ENCODE data around the gene HTR3B.
"Not testable (repeated sequence)": the region's sequence is repeated elsewhere in the genome, so short reads cannot be mapped to it uniquely, and the experiment has no call there.

The HTR3B gene

GRCh38 chr11:113907681-113908080, 3.1 kb downstream of the HTR3B start:
- Histone ChIP-seq H4K20me1 (ENCODE audit: insufficient read depth) (no peaks in the 10 kb centered on the region), H3K4me2 (no peak overlapping the region), H3K36me3 (ENCODE audit: insufficient read depth) (no peaks in the 10 kb centered on the region), H3K27me3 (ENCODE audit: insufficient read depth, low read depth) (no peaks in the 10 kb centered on the region), H3K4me1 (ENCODE audit: low read depth, poor library complexity, severe bottlenecking) (no peaks in the 10 kb centered on the region), H2AFZ (ENCODE audit: low read depth) (no peak overlapping the region), H3K79me2 (ENCODE audit: insufficient read depth, low read depth) (no peaks in the 10 kb centered on the region), H3K9ac (no peak overlapping the region), H3K4me3 (IDR thresholded peaks at IDR 0.05; ENCODE audit: insufficient read depth, low read depth, low read length) (no peak overlapping the region), H3K27ac (no peak overlapping the region)
- TF ChIP-seq CTCF (conservative IDR thresholded peaks at IDR 0.05; ENCODE audit: low read depth, low read length) = no peak

- Histone ChIP-seq H3K79me2 (ENCODE audit: insufficient read depth, low read depth) (no peaks in the 10 kb centered on the region), H4K20me1 (ENCODE audit: insufficient read depth) (no peaks in the 10 kb centered on the region), H2AFZ (ENCODE audit: low read depth) (no peak overlapping the region), H3K4me3 (IDR thresholded peaks at IDR 0.05; ENCODE audit: insufficient read depth, low read depth, low read length) (no peak overlapping the region), H3K4me2 (no peak overlapping the region), H3K9ac (no peak overlapping the region), H3K4me1 (ENCODE audit: low read depth, poor library complexity, severe bottlenecking) (no peaks in the 10 kb centered on the region), H3K27ac (no peak overlapping the region), H3K36me3 (ENCODE audit: insufficient read depth) (no peaks in the 10 kb centered on the region), H3K27me3 (ENCODE audit: insufficient read depth, low read depth) (no peaks in the 10 kb centered on the region)
- no peak for TF ChIP-seq CTCF (conservative IDR thresholded peaks at IDR 0.05; ENCODE audit: low read depth, low read length)
Observed at GRCh38 chr11:113908098-113908497, 3.5 kb downstream of the HTR3B start.

- H3K36me3 ChIP-seq (ENCODE audit: insufficient read depth); H3K4me1 ChIP-seq (ENCODE audit: low read depth, poor library complexity, severe bottlenecking); H3K27me3 ChIP-seq (ENCODE audit: insufficient read depth, low read depth); H3K27ac ChIP-seq; H3K9ac ChIP-seq; H2AFZ ChIP-seq (ENCODE audit: low read depth); H3K79me2 ChIP-seq (ENCODE audit: insufficient read depth, low read depth); H3K4me3 ChIP-seq (IDR thresholded peaks at IDR 0.05; ENCODE audit: insufficient read depth, low read depth, low read length); H4K20me1 ChIP-seq (ENCODE audit: insufficient read depth); H3K4me2 ChIP-seq: not testable (repeated sequence)
Observed at GRCh38 chr11:113911491-113911890, 6.9 kb downstream of the HTR3B start.

- Histone ChIP-seq H3K36me3 (ENCODE audit: insufficient read depth) (no peaks in the 10 kb centered on the region), H3K4me1 (ENCODE audit: low read depth, poor library complexity, severe bottlenecking) (no peaks in the 10 kb centered on the region)
- TF ChIP-seq CTCF (conservative IDR thresholded peaks at IDR 0.05; ENCODE audit: low read depth, low read length) = no peak
Observed at GRCh38 chr11:113923572-113923971, 19.0 kb downstream of the HTR3B start.

GRCh38 chr11:113926273-113927197, 21.9 kb downstream of the HTR3B start:
- Histone ChIP-seq H3K27me3 (ENCODE audit: insufficient read depth, low read depth) (no peaks in the 10 kb centered on the region), H3K4me2 (no peak overlapping the region), H2AFZ (ENCODE audit: low read depth) (no peak overlapping the region), H4K20me1 (ENCODE audit: insufficient read depth) (no peaks in the 10 kb centered on the region), H3K27ac (no peak overlapping the region), H3K9ac (no peak overlapping the region), H3K79me2 (ENCODE audit: insufficient read depth, low read depth) (no peaks in the 10 kb centered on the region), H3K4me1 (ENCODE audit: low read depth, poor library complexity, severe bottlenecking) (no peaks in the 10 kb centered on the region), H3K4me3 (IDR thresholded peaks at IDR 0.05; ENCODE audit: insufficient read depth, low read depth, low read length) (no peak overlapping the region), H3K36me3 (ENCODE audit: insufficient read depth) (no peaks in the 10 kb centered on the region)
- TF ChIP-seq CTCF (conservative IDR thresholded peaks at IDR 0.05; ENCODE audit: low read depth, low read length) = no peak

More at GRCh38 chr11:113923572-113923971, 19.0 kb downstream of the HTR3B start:
- no peak overlapping the region for H3K4me3 ChIP-seq (IDR thresholded peaks at IDR 0.05; ENCODE audit: insufficient read depth, low read depth, low read length)
- H3K4me2 ChIP-seq = no peak overlapping the region
- H4K20me1 ChIP-seq (ENCODE audit: insufficient read depth) = no peaks in the 10 kb centered on the region
- H2AFZ ChIP-seq (ENCODE audit: low read depth) = no peak overlapping the region
- no peak overlapping the region for H3K27ac ChIP-seq
- no peaks in the 10 kb centered on the region for H3K27me3 ChIP-seq (ENCODE audit: insufficient read depth, low read depth)
- no peaks in the 10 kb centered on the region for H3K79me2 ChIP-seq (ENCODE audit: insufficient read depth, low read depth)
- H3K9ac ChIP-seq = no peak overlapping the region
